Superior temporal gyrus (tissue), 1 donor: ENCODE measurements around the gene ERLIN1.

Experiments
- DNase-seq: peaks from one replicate; pipeline ENCODE4 v3.0.0-alpha.2; 2016; ENCODE audit errors: extremely low spot score

Gene ERLIN1

DNA sequence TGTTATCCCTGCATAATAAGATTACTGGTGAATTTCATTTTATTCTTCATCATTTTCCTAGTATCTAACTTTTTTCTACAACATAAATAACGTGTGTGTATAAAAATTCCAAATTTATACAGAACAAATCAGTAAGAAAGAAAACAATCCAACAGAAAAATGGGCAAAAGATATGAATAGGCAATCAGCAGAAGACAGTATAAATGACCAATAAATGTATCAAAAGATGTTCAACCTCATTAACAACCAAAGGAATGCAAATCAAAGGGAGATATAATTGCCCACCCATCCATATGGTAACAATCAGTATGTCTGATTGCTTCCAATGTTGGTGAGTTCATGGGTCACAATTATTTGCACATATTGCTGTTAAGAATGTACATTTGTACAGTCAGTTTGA lies 13.5 kb downstream of the ERLIN1 start:
- no peak for DNase-seq

DNA sequence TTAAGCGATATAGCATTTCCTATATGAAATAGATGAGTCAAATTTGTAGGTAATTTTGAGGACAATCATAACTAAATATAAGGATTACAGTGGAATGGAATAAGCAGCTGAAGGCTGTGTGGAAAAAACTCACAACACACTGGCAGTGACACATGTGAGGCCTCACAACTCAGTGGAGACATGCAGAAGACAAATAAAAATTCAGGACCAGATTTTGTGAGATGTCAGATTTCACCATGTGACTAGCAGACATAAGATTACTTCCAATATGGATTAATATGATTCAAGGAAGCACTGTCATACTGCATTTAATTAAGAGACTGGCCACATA lies 17.6 kb downstream of the ERLIN1 start:
- no peak for DNase-seq

DNA sequence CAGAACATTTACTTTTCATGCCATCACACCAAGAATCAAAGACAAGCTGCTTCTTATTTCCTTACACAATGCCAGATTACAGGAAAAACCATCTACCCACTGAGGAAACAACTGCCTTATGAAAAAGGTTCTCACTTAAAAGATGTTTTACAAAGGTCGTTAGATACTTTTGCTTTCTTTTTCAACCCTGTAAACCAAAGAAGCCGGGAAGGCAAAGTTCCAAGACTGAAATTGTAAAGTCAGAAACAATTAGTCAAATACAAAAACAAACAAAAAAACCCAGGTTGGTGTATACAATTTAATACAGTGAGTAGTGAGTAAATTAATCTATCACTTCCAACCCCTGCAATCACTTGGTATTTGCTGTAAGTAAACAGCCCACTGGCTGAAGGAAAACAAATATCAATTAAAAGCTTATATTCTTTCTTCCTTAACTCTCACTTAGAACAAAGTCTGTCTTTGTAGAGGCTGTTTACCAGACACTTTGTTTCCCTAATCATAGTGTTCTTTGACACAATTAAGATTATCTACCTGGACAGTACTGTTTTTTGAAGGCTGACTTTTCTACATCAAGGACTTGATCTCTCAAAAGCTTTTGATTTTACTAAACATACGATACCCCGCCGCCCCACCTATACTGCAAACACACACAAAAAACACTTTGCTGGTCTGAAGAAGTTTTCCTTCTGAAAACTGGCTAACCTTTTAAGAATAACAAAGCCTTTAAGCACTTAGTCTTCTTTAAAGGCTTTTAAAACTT lies 18.1 kb downstream of the ERLIN1 start:
- no peak for DNase-seq

DNA sequence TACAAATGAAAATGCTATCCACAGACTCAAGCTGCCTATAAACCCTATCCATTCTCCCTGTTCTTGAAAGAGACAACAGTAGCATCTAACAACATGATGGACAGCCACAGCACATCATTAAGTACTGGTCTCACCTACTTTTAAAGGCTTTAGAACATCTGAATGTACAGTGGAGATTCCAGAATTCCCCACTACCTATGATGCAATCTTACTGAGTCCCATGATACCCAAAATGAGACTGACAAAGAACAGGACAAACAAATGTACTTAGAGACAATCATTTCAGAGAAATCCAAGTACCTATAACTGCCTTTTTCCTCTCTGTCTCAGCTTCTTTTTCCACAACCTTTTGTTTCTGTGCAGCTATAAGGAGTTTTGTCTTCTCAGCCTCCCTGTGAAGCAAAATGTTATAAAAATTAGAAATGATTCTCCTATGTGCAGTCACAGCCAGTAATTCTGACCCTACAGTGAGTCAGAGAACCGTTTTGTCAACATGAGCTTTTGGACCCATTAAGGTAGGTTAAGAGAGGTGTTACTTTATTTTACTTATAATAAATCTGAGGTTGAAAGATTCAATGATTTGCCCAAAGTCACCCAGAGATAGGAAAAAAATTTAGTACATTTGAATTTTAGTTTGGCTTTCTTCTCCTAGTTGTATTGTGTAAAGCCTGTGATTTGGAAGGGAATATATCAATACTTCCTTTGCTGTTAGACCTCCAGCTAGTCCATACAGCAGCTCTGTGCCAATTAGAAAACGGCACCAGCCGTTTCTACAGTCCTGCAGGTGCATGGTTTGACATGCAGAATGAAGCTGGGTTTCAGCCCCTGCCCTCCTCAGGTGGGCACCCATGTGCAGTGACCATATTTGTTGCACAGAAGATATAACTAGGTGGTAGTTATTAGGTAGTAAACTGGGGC lies 21.9 kb downstream of the ERLIN1 start:
- DNase-seq = no peak

DNA sequence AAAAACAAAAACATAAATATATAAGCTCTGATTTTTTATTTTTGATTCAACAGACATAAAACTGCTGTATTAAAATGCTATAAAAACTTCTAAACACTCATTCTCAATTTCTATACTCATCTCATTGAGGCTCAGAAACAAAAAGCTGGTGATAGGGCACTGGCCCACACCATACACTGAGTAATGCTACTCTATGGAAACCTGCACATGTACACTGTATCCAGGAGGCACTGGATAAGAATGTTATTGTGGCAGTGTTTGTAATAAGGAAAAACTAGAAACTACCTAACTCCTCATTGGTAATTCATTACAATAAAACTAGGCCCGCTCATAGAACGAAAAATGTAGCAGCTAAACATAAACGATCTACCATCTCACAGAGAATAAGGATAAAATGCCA lies 23.1 kb downstream of the ERLIN1 start:
- no peak for DNase-seq

DNA sequence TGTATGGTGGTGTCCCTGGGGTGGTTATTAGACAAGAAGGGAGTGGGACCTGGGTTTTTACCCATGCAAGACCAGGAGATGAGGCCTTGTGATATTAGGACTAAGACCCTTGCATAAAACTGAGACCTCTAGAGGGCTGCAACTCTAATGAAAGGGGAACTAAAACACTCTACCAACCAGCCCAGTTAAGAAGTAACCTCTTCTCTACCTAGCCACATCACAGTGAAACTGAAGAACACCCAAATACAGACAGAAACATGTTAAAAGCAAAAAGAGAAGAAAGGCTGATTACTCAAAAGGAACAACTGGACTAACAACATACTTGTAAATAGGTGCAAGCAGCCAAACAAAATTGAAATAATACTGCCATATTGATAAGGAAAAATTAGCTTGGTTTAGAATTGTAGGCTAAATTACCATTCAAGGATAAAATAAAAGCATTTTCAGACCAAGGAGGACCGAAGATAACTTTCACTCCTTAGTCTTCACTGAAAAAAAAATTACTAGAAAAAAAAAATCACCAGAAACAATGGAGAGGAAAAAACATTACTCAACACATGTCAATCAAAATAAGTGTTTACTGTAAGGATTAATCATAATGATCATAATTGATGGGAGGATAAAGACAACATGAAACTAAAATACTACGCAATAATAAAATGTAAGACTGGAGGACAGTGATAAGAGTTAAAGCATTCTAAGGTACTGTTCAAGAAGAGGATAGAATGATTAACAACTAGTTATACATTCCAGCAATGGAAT lies 27.6 kb downstream of the ERLIN1 start:
- no peak for DNase-seq

DNA sequence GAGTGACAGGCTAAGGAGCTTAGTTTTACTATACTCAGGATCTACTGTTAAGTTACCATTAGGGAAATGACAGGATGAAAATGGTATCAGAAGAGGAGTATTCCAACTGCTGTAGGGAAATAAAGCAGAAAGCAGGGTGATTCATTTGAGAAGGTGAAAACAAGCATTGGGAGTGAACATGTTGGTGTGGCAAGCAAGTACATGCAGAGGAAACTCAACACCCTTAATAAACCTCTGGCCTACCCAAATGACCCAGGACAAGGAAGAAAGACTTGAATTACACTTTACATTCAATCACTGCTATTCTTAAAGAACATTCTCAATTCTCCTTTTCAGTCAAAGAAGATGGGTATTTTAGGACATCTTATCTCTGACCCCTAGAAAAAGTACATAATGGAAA lies 28.7 kb downstream of the ERLIN1 start:
- no peak for DNase-seq

DNA sequence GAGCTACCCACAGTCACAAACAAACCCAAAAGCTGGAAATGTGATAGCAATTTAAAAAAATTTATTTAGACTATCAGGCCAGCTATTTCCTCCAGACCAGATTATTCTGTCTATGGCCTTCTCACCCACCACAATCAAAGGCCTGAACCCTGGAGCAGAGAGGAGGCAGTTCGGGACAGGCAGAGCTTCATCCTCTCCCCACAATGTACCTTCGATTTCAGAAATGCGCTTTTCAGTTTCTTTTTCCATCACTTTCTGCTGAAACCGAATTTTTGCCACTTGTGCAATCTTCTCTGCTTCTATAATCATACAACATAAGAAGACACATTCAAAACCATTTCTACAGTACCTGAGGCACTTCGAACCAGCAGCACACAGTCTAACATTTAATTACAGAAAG lies 29.9 kb downstream of the ERLIN1 start:
- DNase-seq = no peak

DNA sequence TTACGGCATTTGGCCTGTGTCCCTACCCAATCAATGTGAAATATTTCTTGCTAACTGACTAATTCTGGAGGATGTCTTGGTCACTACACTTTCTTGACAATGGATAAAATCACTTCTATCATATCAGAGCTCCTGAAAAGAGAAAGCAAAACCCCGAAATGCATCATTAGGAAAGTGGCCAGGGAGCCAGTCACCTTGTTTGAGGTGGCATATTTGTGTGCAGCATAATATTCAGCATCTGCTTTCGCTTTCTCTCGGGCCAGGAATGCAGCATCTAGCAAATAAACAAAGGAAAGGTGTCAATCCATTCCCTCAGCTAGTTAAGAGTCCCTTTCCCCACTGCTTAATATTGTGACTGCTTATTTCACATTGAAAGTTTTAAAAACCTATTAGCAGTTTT lies 31.2 kb downstream of the ERLIN1 start:
- no peak for DNase-seq

DNA sequence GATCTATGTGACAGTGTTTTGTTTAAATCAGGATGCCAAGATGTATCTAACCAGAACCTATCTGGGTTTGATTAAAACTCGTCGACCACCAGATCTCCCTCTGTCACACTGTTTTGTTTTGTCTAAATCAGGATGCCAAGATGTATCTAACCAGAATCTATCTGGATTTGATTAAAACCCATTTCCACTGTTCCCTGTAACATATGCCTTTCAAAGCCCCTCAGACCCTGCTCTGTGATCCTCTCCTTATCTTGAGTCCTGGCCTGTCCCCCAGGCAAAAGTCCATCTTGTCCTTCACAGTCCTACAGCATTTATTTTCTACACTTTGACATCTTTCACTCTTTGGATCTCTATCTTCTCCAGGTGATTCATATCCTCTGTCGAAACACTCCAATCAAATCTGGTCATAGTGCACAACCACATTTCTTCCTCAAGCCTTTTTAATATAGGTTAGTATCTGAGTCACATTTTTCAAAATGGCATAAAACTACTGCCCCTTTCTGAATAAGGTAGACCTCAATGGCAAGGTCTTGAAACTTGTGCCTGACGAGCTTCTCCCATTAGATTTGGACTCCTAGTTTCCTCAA lies 32.5 kb downstream of the ERLIN1 start:
- no peak for DNase-seq

DNA sequence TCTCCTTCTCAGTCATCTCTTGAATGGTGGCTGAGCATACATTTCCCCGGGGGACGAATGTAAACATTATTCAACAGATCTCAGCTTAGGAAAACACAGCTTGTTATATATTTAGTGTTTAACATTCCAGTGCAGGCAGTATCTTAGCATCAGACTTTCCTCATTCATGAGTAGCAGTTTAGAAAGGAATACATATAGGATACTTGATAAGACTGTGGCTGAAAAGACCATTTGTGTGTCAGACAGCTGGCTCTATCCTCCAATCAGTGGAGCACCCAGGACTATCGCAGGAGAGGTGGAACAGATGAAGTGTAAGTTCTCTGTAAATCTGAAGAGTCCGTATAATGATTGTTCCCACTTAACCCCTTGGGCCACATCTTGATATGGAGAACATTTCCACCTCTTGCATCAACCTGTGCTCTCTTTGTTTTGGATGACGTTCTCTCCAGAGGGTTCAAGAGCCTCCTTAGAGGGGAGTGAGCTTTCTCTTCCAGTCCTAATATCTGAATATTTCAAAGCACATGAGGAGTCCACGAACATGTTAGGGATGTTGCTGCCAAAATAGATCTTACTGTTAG lies 34.0 kb downstream of the ERLIN1 start:
- DNase-seq = no peak

DNA sequence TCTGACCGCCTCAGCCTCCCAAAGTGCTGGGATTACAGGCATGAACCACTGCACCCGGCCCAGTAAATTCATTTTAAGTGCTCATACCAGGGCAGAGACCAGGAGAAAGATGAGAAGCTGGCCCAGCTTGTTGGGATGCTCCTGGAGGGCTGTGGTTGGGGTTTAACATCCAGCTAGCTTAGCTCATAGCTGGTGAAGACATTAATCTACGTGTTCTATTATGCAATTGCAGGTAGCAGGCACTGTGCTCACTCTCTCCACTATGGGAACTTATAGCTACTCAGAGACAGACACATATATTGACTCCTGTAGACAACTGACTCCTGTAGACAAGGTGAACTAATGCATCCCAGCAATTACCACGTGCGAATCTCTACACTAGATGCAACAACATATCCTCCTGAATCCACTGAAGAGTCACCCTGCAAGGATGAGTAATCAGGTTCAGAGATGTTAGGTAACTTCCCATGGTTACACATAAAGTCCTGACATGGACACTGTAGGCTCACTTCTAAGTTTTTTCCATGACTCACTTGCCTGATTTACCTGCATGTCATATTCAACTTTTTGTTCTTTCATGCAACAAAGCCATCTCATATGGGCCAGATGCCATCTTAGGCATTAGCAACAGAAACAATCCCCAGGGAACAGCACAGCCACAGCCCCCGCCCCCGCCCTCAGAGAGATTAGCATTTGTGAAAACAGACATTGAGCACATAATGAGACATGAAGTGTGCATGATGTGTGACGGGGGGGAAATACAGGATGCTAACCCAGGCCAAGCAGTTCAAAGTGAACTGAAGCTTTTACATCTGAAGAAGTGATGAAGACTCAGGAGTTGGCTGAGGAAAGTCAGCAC lies 37.2 kb downstream of the ERLIN1 start:
- no peak for DNase-seq

DNA sequence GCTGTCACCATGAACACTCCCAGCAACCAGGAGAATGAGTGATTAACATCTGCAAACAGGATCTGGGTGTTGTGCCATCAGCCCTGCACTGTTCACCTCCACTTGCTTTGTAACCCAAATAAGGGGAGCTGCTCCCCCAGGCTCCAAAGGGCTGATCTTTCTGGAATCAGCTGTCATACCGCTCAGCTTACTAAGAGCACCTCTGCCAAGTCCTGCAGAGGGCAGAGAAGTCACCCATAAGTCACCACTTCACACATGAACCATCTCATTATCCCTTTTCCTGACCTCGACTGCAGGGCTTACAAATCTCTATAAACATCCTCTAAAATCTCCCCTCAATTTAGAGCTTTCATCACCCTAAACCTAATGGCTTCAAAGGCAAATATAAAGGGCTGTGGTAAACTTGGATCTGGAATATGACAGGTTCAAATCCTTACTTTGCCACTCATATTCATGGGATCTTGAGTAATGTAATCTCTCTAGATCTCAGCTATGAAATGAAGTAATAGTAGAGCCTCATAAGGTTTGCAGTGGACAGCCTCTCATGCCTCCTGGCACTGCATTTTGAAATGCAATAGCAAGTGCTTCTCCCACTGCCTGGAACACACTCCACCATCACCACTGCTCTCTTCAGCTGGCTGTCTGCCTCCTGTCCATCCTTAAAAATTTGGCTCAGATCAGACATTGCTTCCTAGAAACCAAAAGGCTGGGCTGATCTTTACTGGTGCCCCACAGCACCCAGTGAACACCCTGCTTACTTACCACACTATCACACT lies 38.8 kb downstream of the ERLIN1 start:
- no peak for DNase-seq

DNA sequence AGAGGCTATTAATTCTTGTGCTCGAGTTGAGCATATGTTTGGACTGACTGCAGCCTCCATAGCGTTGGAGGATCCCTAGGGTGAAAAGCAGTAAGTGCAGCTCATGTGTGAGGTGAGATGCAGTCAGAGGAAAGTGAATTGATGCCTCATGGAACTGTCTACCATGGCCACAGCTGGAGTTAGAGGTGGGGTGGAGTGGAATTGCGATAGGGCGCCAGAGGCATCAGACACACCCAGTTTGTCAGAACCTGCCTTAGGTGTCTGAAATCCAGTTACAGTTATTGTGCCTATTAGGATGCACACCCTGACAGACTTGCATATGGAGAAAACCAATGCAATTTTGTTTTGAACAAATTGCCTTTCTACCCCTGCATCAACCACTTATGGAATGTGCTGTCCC lies 39.4 kb downstream of the ERLIN1 start:
- no peak for DNase-seq

DNA sequence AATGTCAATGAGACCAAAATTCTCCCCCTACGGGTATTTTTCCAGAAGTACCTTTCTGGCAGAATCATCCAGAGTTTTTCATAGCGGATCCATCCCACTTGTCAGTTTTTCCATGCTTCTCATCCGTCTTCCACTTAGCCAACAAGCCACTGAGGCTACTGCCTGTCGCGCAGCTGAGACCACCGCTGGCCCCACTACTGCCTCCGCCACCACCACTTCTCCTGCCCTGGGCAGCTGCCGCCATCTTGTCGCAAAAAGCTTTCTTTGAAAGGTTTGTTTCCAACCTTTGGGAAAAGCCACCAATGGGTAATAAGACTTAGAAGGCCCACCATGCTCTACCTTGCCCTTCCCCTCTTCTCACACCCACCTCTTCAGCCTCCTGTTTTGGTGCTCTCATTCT lies 42.1 kb downstream of the ERLIN1 start:
- no peak for DNase-seq

DNA sequence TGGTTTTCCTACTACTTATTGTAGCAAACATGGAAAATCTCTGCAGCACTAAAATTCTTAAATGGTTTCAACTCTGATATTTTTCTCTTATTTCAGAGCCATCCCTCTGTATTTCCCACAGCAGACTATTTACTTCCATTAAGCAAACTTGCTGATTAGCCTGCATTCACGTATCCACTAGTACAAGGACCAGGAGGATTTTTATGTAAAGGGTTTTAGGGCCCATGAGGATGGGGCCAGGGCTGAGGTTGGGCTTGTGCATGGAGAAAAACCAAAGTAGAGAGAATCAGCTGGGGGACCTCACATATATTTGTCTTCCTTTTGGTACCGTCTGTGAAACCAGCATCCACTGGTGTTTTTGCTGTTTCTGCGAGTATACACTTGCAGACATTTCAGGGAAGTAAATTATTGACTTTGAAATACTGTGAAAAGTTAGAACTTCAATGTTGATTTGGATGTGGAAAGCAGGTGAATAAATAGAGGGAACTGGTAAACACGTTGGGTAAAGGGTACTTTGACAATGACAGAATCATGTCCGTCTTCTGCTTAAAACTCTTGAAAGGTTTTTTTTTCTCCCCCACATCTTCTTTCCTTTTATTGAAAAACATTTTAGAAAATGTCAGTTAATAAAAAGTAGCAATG lies 44.3 kb downstream of the ERLIN1 start:
- DNase-seq = no peak

DNA sequence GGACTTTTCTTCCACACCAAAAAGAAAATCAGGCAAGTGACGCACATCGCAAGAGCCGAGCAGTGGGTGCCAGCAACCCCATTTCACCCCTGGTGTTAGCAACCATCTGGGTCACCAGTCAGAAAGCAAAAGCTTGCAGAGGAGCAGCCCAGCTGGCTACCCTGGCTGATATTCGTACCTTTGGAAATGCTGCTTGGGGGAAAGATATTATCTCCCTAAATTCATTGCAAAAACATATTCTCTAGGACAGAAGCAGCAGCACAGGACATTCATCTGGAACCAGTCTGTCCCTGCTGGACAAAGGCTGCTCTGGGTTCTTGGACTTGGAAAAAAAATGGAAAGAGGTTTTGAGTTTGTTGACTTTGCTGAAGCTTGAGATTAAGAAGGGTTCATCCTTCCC lies 45.8 kb downstream of the ERLIN1 start:
- no peak for DNase-seq

DNA sequence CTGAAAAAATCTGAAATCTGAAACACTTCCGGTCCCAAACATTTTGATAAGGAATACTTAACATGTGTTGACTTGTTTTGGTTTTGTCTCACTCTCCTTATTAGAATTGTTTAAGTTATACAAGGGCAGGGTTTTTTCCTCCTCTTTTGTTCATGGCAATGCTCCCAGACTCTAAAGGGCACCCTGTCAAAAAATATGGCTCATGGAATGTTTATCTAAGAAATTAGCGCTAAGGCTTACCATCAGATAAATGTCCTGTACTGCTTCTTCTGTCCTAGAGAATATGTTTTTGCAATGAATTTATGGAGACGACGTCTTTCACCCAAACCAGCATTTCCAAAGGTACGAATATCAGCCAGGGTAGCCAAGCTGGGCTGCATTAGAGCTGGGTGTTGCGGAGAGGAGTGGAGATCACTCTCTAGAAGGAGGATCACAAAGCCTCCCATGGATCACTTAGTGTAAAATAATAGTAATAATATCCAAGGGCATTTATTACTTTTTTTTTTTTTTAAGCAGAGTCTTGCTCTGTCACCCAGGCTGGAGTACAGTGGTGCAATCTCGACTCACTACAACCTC lies 46.8 kb downstream of the ERLIN1 start:
- no peak for DNase-seq

DNA sequence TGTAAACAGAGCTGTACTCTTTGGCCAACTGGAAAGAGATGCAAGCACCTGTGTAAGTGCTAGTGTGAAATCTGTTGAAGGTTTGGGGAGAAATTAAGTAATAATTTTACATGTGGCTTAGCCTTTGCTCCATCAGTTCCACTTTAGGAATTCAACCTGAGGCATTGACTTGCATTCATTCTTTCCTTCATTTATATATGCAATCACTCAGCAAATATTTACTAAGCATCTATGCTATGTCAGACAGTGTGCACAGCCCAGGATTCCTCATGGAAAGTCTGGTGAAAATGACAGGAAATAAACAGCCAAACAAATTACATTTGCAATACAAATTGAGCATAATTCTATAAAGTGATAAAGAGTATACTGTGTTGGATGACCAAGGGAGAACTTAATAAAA lies 50.3 kb downstream of the ERLIN1 start:
- DNase-seq = no peak
